H9 (cell line): Measurements from ENCODE around the gene CFAP119. TPM values are rescaled to one million over a fixed set of nuclear protein-coding genes. Genes with fewer than 3 reads are reported as not detected.

Experiments
- DNase-seq: peaks from one replicate; pipeline ENCODE4 v3.0.0-alpha.2; 2017
- H2AFZ ChIP-seq: one replicate; pipeline ENCODE4 v1.6.1; 2013; ENCODE audit warnings: mild to moderate bottlenecking, low read length, control low read depth, moderate library complexity
- H2AK5ac ChIP-seq: 2 replicates; pipeline ENCODE4 v1.6.1; 2013; ENCODE audit warnings: low read length, control low read depth, mixed read lengths; ENCODE audit not compliant: insufficient read length
- H2BK120ac ChIP-seq: one replicate; pipeline ENCODE4 v1.6.1; 2013; ENCODE audit warnings: low read depth, mild to moderate bottlenecking, low read length, control low read depth, inconsistent platforms; ENCODE audit not compliant: poor library complexity, severe bottlenecking
- H2BK12ac ChIP-seq: 2 replicates; pipeline ENCODE4 v1.6.1; 2013; ENCODE audit warnings: low read length, control low read depth, mixed read lengths, low read depth; ENCODE audit not compliant: insufficient read length
- H2BK15ac ChIP-seq: 2 replicates; pipeline ENCODE4 v1.6.1; 2013; ENCODE audit warnings: low read depth, low read length, control low read depth
- H2BK20ac ChIP-seq: one replicate; pipeline ENCODE4 v1.6.1; 2013; ENCODE audit warnings: low read depth, mild to moderate bottlenecking, low read length, control low read depth, inconsistent platforms; ENCODE audit not compliant: poor library complexity, severe bottlenecking
- H2BK5ac ChIP-seq: 2 replicates; pipeline ENCODE4 v1.6.1; 2013; ENCODE audit warnings: low read length, control low read depth, mixed read lengths; ENCODE audit not compliant: insufficient read length
- H3K14ac ChIP-seq: 2 replicates; pipeline ENCODE4 v1.6.1; 2013; ENCODE audit warnings: low read length, control low read depth; ENCODE audit not compliant: insufficient read depth
- H3K18ac ChIP-seq: 2 replicates; pipeline ENCODE4 v1.6.1; 2013; ENCODE audit warnings: low read depth, mild to moderate bottlenecking, mixed read lengths, low read length, control low read depth; ENCODE audit not compliant: insufficient read length
- H3K23ac ChIP-seq: 2 replicates; pipeline ENCODE4 v1.6.1; 2013; ENCODE audit warnings: low read length, control low read depth, mixed read lengths, low read depth; ENCODE audit not compliant: insufficient read length
- H3K23me2 ChIP-seq: 2 replicates; pipeline ENCODE4 v1.6.1; 2013; ENCODE audit warnings: low read depth, mild to moderate bottlenecking, mixed read lengths, low read length, control low read depth; ENCODE audit not compliant: insufficient read length, poor library complexity, severe bottlenecking
- H3K27ac ChIP-seq: 2 replicates; pipeline ENCODE4 v1.5.1; 2013; ENCODE audit warnings: low read length, control low read depth, mixed read lengths, low read depth; ENCODE audit not compliant: insufficient read length
- H3K27me3 ChIP-seq: 2 replicates; pipeline ENCODE4 v1.6.1; 2013; ENCODE audit warnings: low read length, control low read depth, inconsistent platforms; ENCODE audit not compliant: insufficient read depth
- H3K4ac ChIP-seq: 2 replicates; pipeline ENCODE4 v1.6.1; 2013; ENCODE audit warnings: low read depth, mild to moderate bottlenecking, control low read depth, inconsistent platforms, low read length, moderate library complexity
- H3K4me1 ChIP-seq: 2 replicates; pipeline ENCODE4 v1.6.1; 2013; ENCODE audit warnings: low read length, control low read depth, inconsistent platforms; ENCODE audit not compliant: insufficient read depth
- H3K4me2 ChIP-seq: 2 replicates; pipeline ENCODE4 v1.6.1; 2013; ENCODE audit warnings: low read length, control low read depth, mixed read lengths; ENCODE audit not compliant: insufficient read length, insufficient read depth
- H3K56ac ChIP-seq: 2 replicates; pipeline ENCODE4 v1.6.1; 2013; ENCODE audit warnings: low read depth, mild to moderate bottlenecking, mixed read lengths, low read length, control low read depth; ENCODE audit not compliant: insufficient read length
- H3K79me1 ChIP-seq: 2 replicates; pipeline ENCODE4 v1.6.1; 2013; ENCODE audit warnings: low read depth, mild to moderate bottlenecking, moderate library complexity, low read length, control low read depth, inconsistent platforms; ENCODE audit not compliant: insufficient read depth, poor library complexity, severe bottlenecking
- H3K79me2 ChIP-seq: 2 replicates; pipeline ENCODE4 v1.6.1; 2013; ENCODE audit warnings: low read length, control low read depth, inconsistent platforms; ENCODE audit not compliant: insufficient read depth
- H3K9ac ChIP-seq: 2 replicates; pipeline ENCODE4 v1.6.1; 2013; ENCODE audit warnings: low read length, control low read depth, mixed read lengths; ENCODE audit not compliant: insufficient read length; ENCODE audit errors: extremely low read depth
- H3K9me3 ChIP-seq: one replicate; pipeline ENCODE4 v1.6.1; 2013; ENCODE audit warnings: low read depth, low read length, inconsistent platforms; ENCODE audit not compliant: control insufficient read depth
- H3T11ph ChIP-seq: one replicate; pipeline ENCODE4 v1.6.1; 2013; ENCODE audit warnings: mild to moderate bottlenecking, low read length, control low read depth, inconsistent platforms
- H4K20me1 ChIP-seq: one replicate; pipeline ENCODE4 v1.6.1; 2013; ENCODE audit not compliant: control insufficient read depth, insufficient read length, insufficient read depth
- H4K5ac ChIP-seq: 2 replicates; pipeline ENCODE4 v1.6.1; 2013; ENCODE audit warnings: low read depth, mild to moderate bottlenecking, mixed read lengths, low read length, control low read depth; ENCODE audit not compliant: insufficient read length
- H4K8ac ChIP-seq: replicated peaks from 2 replicates; pipeline ENCODE4 v1.6.1; 2013; ENCODE audit warnings: low read length, control low read depth, mixed read lengths, low read depth; ENCODE audit not compliant: insufficient read length
- H4K91ac ChIP-seq: 2 replicates; pipeline ENCODE4 v1.6.1; 2013; ENCODE audit warnings: low read depth, mild to moderate bottlenecking, moderate library complexity, mixed read lengths, low read length, control low read depth; ENCODE audit not compliant: insufficient read length
- H3K27ac Mint-ChIP-seq, 3 experiments: 2 replicates in 2 of 3; 3 replicates in 1 of 3; pipeline ENCODE4 v1.8.0; 2020 to 2021; ENCODE audit warnings: mixed read lengths in 3 of 3, mild to moderate bottlenecking in 1 of 3, moderate library complexity in 1 of 3
- H3K27me3 Mint-ChIP-seq: 2 replicates; pipeline ENCODE4 v1.8.0; 2021; ENCODE audit warnings: low read depth, mild to moderate bottlenecking, moderate library complexity, mixed read lengths
- H3K36me3 Mint-ChIP-seq, 3 experiments: 2 replicates in 2 of 3; 3 replicates in 1 of 3; pipeline ENCODE4 v1.8.0; 2020 to 2021; ENCODE audit warnings: low read depth in 3 of 3, mixed read lengths in 3 of 3; ENCODE audit not compliant: insufficient read depth in 1 of 3
- H3K4me1 Mint-ChIP-seq, 2 experiments: 2 replicates each; pipeline ENCODE4 v1.8.0; 2020; ENCODE audit warnings: mixed read lengths in 2 of 2
- H3K4me3 Mint-ChIP-seq, 2 experiments: 2 replicates in 1 of 2; 3 replicates in 1 of 2; pipeline ENCODE4 v1.8.0; 2020 to 2021; ENCODE audit warnings: mild to moderate bottlenecking in 2 of 2, mixed read lengths in 2 of 2, moderate library complexity in 1 of 2
- H3K9me3 Mint-ChIP-seq, 2 experiments: 2 replicates in 1 of 2; 3 replicates in 1 of 2; pipeline ENCODE4 v1.8.0; 2020; ENCODE audit warnings: mild to moderate bottlenecking in 2 of 2, mixed read lengths in 2 of 2, moderate library complexity in 1 of 2
- WGBS: extraction: QIAGEN DNeasy Blood & Tissue Kit; methylation state at CpG from one replicate; pipeline ENCODE4 v1.1.7; 2013; ENCODE audit warnings: missing lambda C conversion rate, low lambda C conversion rate, mixed read lengths; ENCODE audit not compliant: insufficient read length; ENCODE audit errors: extremely low coverage; 5-methylcytosine and 5-hydroxymethylcytosine counted together
- total RNA-seq: library from RNA; stranded (reverse); gene quantifications from 2 replicates; pipeline ENCODE4 v1.2.1, GENCODE V29; 2021
- TF ChIP-seq, protein P1 (sequence below): fragments of 200-600 bp; sonication (generic); conservative IDR thresholded peaks from 3 replicates; pipeline ENCODE4 v1.8.0; 2021; ENCODE audit warnings: antibody characterized with exemption, mild to moderate bottlenecking

CFAP119 gene
- total RNA-seq, 1 experiment from 2014 or later: 5.4 TPM

DNA sequence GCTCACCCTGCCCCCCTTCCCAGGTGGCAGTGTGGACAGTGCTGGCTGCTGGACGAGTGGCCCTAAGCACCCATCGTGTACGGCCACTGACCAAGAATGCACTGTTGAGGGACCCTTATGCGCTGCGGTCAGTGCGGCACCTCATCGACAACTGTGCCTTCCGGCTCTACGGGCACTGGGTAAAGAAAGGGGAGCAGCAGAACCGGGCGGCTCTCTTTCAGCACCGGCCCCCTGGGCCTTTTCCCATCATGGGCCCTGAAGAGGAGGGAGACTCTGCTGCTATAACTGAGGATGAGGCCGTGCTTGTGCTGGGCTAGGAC, 5.1 kb downstream of the CFAP119 start:
- no peak for DNase-seq
- Histone ChIP-seq H3K27ac (no peak overlapping the region), H2AFZ (no peak overlapping the region), H2BK12ac (no peak overlapping the region), H3K4me1 (no peaks in the 10 kb centered on the region), H2BK5ac (no peak overlapping the region), H3K14ac (no peak overlapping the region), H3K27me3 (no peaks in the 10 kb centered on the region), H3K23ac (no peak overlapping the region), H3K18ac (no peak overlapping the region), H4K91ac (no peak overlapping the region), H4K8ac (no peak overlapping the region), H3K9me3 (no peaks in the 10 kb centered on the region), H2BK20ac (no peak overlapping the region), H2BK120ac (no peak overlapping the region), H3T11ph (no peak overlapping the region), H4K5ac (no peak overlapping the region), H2BK15ac (no peak overlapping the region), H3K9ac (no peak overlapping the region), H3K23me2 (peaks cover 11% of the 10 kb centered on the region), H4K20me1 (no peaks in the 10 kb centered on the region), H3K79me2 (no peaks in the 10 kb centered on the region), H2AK5ac (no peak overlapping the region), H3K4me2 (no peak overlapping the region), H3K4ac (no peak overlapping the region), H3K56ac (no peak overlapping the region), H3K79me1 (no peaks in the 10 kb centered on the region)
- Mint-ChIP-seq H3K27me3 (no peaks in the 10 kb centered on the region), H3K4me3 (no peak overlapping the region), H3K4me1 (peaks cover 7 to 9% of the 10 kb centered on the region in 2 experiments), H3K9me3 (no peaks in the 10 kb centered on the region), H3K27ac (no peak overlapping the region), H3K36me3 (peaks cover 2 to 54% (median 32%) of the 10 kb centered on the region in 3 experiments; a peak in 6 of 7 replicates)
- TF ChIP-seq, protein P1, sequence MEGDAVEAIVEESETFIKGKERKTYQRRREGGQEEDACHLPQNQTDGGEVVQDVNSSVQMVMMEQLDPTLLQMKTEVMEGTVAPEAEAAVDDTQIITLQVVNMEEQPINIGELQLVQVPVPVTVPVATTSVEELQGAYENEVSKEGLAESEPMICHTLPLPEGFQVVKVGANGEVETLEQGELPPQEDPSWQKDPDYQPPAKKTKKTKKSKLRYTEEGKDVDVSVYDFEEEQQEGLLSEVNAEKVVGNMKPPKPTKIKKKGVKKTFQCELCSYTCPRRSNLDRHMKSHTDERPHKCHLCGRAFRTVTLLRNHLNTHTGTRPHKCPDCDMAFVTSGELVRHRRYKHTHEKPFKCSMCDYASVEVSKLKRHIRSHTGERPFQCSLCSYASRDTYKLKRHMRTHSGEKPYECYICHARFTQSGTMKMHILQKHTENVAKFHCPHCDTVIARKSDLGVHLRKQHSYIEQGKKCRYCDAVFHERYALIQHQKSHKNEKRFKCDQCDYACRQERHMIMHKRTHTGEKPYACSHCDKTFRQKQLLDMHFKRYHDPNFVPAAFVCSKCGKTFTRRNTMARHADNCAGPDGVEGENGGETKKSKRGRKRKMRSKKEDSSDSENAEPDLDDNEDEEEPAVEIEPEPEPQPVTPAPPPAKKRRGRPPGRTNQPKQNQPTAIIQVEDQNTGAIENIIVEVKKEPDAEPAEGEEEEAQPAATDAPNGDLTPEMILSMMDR: no peak
- WGBS: no CpG with 5 or more reads among the region's 13 CpGs
